HCT116 (cell line): ENCODE results near the gene MEIS2.

Source experiments
- CEBPB ChIP-seq: IDR thresholded peaks from 2 replicates; pipeline ENCODE4 v1.6.1; 2012; ENCODE audit warnings: low read depth
- REST ChIP-seq: IDR thresholded peaks from 2 replicates; pipeline ENCODE4 v1.6.1; 2012; ENCODE audit warnings: low read depth
- SIN3A ChIP-seq: IDR thresholded peaks from 2 replicates; pipeline ENCODE4 v1.6.1; 2012; ENCODE audit warnings: low read depth
- ZFX ChIP-seq: fragments of 450-650 bp; IDR thresholded peaks from 2 replicates; pipeline ENCODE4 v1.6.1; 2017
- TF ChIP-seq, protein P1 (sequence below), 3 experiments: fragments of 200-600 bp in 1 of 3; sonication (generic) in 1 of 3; IDR thresholded peaks in 2 of 3; conservative IDR thresholded peaks in 1 of 3; 2 replicates each; pipeline ENCODE4 v1.5.1; 2012 to 2017; ENCODE audit warnings: low read depth in 2 of 3, low read length in 2 of 3, antibody characterized with exemption in 1 of 3, borderline replicate concordance in 1 of 3, control low read depth in 1 of 3, mild to moderate bottlenecking in 1 of 3, mixed read lengths in 1 of 3, mixed run types in 1 of 3, moderate library complexity in 1 of 3; ENCODE audit not compliant: insufficient read depth in 1 of 3

DNA sequence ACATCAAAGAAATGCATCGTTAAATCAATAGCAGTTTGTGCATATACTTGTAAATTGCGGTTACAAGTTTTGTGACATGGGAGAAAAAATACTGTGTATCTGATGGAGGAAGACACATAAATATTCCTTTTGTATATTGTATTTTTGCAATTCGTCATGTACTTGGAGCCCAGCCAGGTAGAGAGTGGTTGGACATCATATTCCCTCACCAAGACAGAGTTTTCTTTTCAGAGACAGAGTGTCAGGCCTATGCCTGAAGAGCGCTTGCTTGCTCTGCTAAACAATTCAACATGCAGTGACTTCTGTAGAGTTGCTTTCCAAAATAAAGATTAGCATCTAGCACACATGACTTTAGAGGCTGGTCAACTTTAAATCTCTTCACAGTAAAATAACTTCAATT, 24.8 kb upstream of the MEIS2 start:
- TF ChIP-seq ZFX (no peak), REST (no peak), SIN3A (no peak), CEBPB (no peak)
- TF ChIP-seq, protein P1, sequence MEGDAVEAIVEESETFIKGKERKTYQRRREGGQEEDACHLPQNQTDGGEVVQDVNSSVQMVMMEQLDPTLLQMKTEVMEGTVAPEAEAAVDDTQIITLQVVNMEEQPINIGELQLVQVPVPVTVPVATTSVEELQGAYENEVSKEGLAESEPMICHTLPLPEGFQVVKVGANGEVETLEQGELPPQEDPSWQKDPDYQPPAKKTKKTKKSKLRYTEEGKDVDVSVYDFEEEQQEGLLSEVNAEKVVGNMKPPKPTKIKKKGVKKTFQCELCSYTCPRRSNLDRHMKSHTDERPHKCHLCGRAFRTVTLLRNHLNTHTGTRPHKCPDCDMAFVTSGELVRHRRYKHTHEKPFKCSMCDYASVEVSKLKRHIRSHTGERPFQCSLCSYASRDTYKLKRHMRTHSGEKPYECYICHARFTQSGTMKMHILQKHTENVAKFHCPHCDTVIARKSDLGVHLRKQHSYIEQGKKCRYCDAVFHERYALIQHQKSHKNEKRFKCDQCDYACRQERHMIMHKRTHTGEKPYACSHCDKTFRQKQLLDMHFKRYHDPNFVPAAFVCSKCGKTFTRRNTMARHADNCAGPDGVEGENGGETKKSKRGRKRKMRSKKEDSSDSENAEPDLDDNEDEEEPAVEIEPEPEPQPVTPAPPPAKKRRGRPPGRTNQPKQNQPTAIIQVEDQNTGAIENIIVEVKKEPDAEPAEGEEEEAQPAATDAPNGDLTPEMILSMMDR (IDR thresholded peaks at IDR 0.05 in 2 of 3, conservative IDR thresholded peaks at IDR 0.05 in 1 of 3; ENCODE audit: borderline replicate concordance in 1 of 3, insufficient read depth in 1 of 3, low read depth in 2 of 3, low read length in 2 of 3) = no peak
